GM23248 (cell line): ENCODE data around the gene RNU1-1. TPM values are rescaled to one million over a fixed set of nuclear protein-coding genes. Genes with fewer than 3 reads are reported as not detected.
A peak's percentile ranks its signal among the peaks of the same experiment; 100 is the strongest.
"Not testable (repeated sequence)": the region's sequence is repeated elsewhere in the genome, so short reads cannot be mapped to it uniquely, and the experiment has no call there.

Experiments
- DNase-seq: peaks from one replicate; pipeline ENCODE4 v3.0.0-alpha.2; 2015
- H2AFZ ChIP-seq: fragments of 200-600 bp; sonication (generic); 2 replicates; pipeline ENCODE4 v1.6.1; 2016; ENCODE audit warnings: antibody characterized with exemption
- H3F3A ChIP-seq: fragments of 200-600 bp; sonication (generic); 2 replicates; pipeline ENCODE4 v1.6.1; 2016; ENCODE audit warnings: mild to moderate bottlenecking, antibody characterized with exemption, mixed run types; ENCODE audit not compliant: insufficient read depth
- H3K27ac ChIP-seq: fragments of 200-600 bp; sonication (generic); 2 replicates; pipeline ENCODE4 v1.5.1; 2016; ENCODE audit warnings: mild to moderate bottlenecking
- H3K27me3 ChIP-seq: fragments of 200-600 bp; sonication (generic); replicated peaks from 2 replicates; pipeline ENCODE4 v1.6.1; 2016; ENCODE audit warnings: mild to moderate bottlenecking; ENCODE audit not compliant: insufficient read depth
- H3K36me3 ChIP-seq: fragments of 200-600 bp; sonication (generic); 2 replicates; pipeline ENCODE4 v1.6.1; 2016; ENCODE audit warnings: low read depth, mild to moderate bottlenecking
- H3K4me1 ChIP-seq: fragments of 200-600 bp; sonication (generic); 2 replicates; pipeline ENCODE4 v1.6.1; 2016; ENCODE audit warnings: mild to moderate bottlenecking; ENCODE audit not compliant: insufficient read depth
- H3K4me2 ChIP-seq: fragments of 200-600 bp; sonication (generic); one replicate; pipeline ENCODE4 v1.6.1; 2016; ENCODE audit warnings: mild to moderate bottlenecking; ENCODE audit not compliant: unreplicated experiment
- H3K4me3 ChIP-seq: fragments of 200-600 bp; sonication (generic); 2 replicates; pipeline ENCODE4 v1.5.1; 2016; ENCODE audit warnings: mild to moderate bottlenecking
- H3K79me2 ChIP-seq: fragments of 200-600 bp; sonication (generic); 2 replicates; pipeline ENCODE4 v1.6.1; 2016; ENCODE audit warnings: mild to moderate bottlenecking; ENCODE audit not compliant: insufficient read depth
- H3K9ac ChIP-seq: fragments of 200-600 bp; sonication (generic); 2 replicates; pipeline ENCODE4 v1.6.1; 2016; ENCODE audit warnings: mild to moderate bottlenecking
- H3K9me2 ChIP-seq: fragments of 200-600 bp; sonication (generic); 2 replicates; pipeline ENCODE4 v1.6.1; 2016; ENCODE audit warnings: mixed run types, mild to moderate bottlenecking, moderate library complexity; ENCODE audit not compliant: insufficient read depth
- H3K9me3 ChIP-seq: fragments of 200-600 bp; sonication (generic); one replicate; pipeline ENCODE4 v1.6.1; 2017; ENCODE audit warnings: low read depth
- H4K20me1 ChIP-seq: fragments of 200-600 bp; sonication (generic); 2 replicates; pipeline ENCODE4 v1.6.0; 2016; ENCODE audit not compliant: insufficient read depth
- WGBS, 2 experiments: methylation state at CpG; one replicate each; pipeline ENCODE4 v1.1.6; 2015 to 2017; ENCODE audit warnings: low lambda C conversion rate in 2 of 2, low coverage in 1 of 2; ENCODE audit errors: missing lambda C conversion rate in 2 of 2; 5-methylcytosine and 5-hydroxymethylcytosine counted together
- in situ Hi-C: fragments of 300-500 bp; cut with MboI; formaldehyde crosslinking; loops from 2 replicates; pipeline ENCODE4 v1.15.0; 2020
- polyA plus RNA-seq: library from polyadenylated mRNA; unstranded; fragments of >200 nt; fragmentation: Nextera tagmentation; extraction: Ambion mirVana; gene quantifications from 2 replicates; pipeline ENCODE4 v1.2.1, GENCODE V29; 2016
- total RNA-seq: library from RNA; depleted of rRNA; stranded (reverse); fragments of >200 nt; shearing (Covaris generic); gene quantifications from 2 replicates; pipeline ENCODE4 v1.2.3, GENCODE V29; 2014; rRNA removed

The RNU1-1 gene
- total RNA-seq = under 0.01 TPM in 1 of 2 replicates, not detected in the other
- not detected in 2 replicates for polyA plus RNA-seq

DNA sequence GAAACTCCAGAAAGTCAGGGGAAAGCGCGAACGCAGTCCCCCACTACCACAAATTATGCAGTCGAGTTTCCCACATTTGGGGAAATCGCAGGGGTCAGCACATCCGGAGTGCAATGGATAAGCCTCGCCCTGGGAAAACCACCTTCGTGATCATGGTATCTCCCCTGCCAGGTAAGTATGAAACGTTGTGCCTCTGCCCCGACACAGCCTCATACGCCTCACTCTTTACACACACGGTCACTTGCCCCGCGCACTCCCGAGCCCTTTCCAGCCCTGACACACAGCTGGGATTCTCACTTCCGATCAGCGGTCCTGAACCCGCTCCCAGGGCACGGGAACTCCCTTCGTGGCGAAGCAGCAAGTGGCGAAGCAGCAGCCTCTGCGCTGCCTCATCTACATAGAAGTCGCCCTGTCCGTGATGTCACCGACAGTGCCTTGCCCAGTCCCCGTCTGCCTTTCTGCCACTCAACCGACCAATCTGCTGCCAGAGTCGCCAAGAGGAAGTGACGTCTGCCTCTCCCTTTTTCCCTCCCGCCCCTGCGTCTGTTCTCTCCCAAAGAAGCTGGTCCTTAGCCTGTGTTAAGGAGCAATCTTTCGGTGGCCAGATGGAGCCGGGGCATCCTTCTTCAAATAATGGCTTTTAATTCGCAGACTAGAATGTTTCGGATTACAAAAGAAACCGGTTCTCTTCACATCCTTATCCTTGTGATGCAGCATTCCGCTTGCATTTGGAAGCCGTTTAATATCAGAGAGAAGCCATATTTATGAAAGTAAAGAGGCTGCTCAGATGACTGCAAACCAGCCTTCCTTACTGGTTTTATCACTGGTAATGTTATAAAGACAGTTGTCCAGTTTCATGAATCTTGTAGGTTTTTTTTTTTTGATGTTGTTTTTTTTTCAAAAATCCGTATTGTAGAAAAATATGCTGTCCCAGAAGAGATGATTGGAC lies at the start of gene RNU1-1:
TSS of gene RNU1-1 (minus strand) at position 179 of the 949 bp plus-strand sequence.
- peak within 1 kb of the TSS; percentile 85 for H3K9ac ChIP-seq
- H3K27ac ChIP-seq = peak within 1 kb of the TSS; percentile 92
- H4K20me1 ChIP-seq, H3K9me2 ChIP-seq, in situ Hi-C loops, H3K79me2 ChIP-seq, H3K4me1 ChIP-seq, H3K36me3 ChIP-seq, H3K27me3 ChIP-seq, H3K9me3 ChIP-seq: not testable (repeated sequence)
- peak within 1 kb of the TSS; percentile 73 for H2AFZ ChIP-seq
- 1 to 2% methylated on average over 28 to 35 of the region's 40 CpGs for WGBS, 2 experiments
- peak within 1 kb of the TSS; percentile 63 for H3K4me3 ChIP-seq
- peaks cover 10% of the 10 kb centered on the region for H3F3A ChIP-seq
- DNase-seq = peak; percentile 52
- peak within 1 kb of the TSS; percentile 13 for H3K4me2 ChIP-seq

- H3K9me2 ChIP-seq, H3K79me2 ChIP-seq, H3K4me1 ChIP-seq, H3K4me2 ChIP-seq, H3K4me3 ChIP-seq, H3K9ac ChIP-seq, H3K27ac ChIP-seq, DNase-seq, in situ Hi-C loops, H3K9me3 ChIP-seq, H3K27me3 ChIP-seq, H2AFZ ChIP-seq, H4K20me1 ChIP-seq, H3K36me3 ChIP-seq, H3F3A ChIP-seq: not testable (repeated sequence)
- WGBS, 2 experiments = 44 to 71% methylated on average over 3 to 4 of the region's 4 CpGs
Observed at GRCh38 chr1:16561035-16561434, 47.0 kb upstream of the RNU1-1 start.

GRCh38 chr1:16560498-16560897 lies 46.4 kb upstream of the RNU1-1 start:
- H4K20me1 ChIP-seq, H3K79me2 ChIP-seq, H2AFZ ChIP-seq, H3K9ac ChIP-seq, DNase-seq, in situ Hi-C loops, H3K27me3 ChIP-seq, H3K4me2 ChIP-seq, H3K9me2 ChIP-seq, H3K4me1 ChIP-seq, H3K9me3 ChIP-seq, H3K4me3 ChIP-seq, H3F3A ChIP-seq, H3K36me3 ChIP-seq, H3K27ac ChIP-seq: not testable (repeated sequence)
- 30 to 40% methylated on average over 5 to 6 of the region's 6 CpGs for WGBS, 2 experiments

DNA sequence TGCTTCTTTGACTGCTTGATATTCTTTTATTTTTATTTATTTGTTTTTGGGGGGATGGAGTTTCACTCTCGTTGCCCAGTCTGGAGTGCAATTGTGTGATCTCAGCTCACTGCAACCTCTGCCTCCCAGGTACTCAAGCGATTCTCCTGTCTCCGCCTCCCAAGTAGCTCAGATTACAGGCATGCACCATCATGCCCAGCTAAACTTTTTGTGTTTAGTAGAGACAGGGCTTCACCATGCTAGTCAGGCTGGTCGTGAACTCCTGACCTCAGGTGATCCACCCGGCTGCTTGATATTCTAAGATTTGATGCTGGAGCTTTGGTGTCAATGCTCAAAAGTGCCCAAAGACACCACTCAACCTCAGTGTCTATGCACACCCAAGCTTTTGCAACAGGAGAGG lies 45.6 kb upstream of the RNU1-1 start:
- H3K9ac ChIP-seq, H3K4me3 ChIP-seq, H3K4me2 ChIP-seq, H3K36me3 ChIP-seq, H3K4me1 ChIP-seq, H3K27me3 ChIP-seq, H3K27ac ChIP-seq, H3K9me2 ChIP-seq, H3K9me3 ChIP-seq, in situ Hi-C loops, H2AFZ ChIP-seq, H4K20me1 ChIP-seq, H3F3A ChIP-seq, H3K79me2 ChIP-seq, DNase-seq: not testable (repeated sequence)
- WGBS, 2 experiments = no CpG with 5 or more reads among the region's 5 CpGs

- H3K27me3 ChIP-seq, H3F3A ChIP-seq, H3K4me3 ChIP-seq, H3K9ac ChIP-seq, H3K9me2 ChIP-seq, H3K27ac ChIP-seq, H3K4me1 ChIP-seq, H2AFZ ChIP-seq, H3K36me3 ChIP-seq, H3K79me2 ChIP-seq, in situ Hi-C loops, H3K4me2 ChIP-seq, DNase-seq, H4K20me1 ChIP-seq, H3K9me3 ChIP-seq: not testable (repeated sequence)
- WGBS, 2 experiments = 79 to 89% methylated on average over 3 of the region's 3 CpGs
Observed at GRCh38 chr1:16557034-16557433, 42.9 kb upstream of the RNU1-1 start.

DNA sequence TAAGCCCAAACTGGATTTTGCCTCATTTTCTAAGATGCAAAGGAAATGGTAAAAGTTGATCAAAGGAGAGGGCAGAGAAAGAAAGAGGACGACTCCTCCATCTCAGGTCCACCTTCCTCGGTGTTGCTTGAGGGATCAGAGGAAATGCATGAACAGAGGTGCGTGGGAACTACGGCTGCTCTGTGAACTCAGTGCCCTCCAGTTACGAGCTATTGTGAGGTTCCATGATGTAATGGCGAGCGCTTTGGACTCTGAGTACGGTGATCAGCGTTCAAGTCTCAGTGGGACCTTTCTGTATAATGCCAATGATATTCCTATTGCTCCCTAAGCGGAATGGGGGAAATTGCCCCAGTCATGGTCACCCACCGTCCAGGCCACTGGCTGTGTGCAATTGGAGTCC lies 39.2 kb upstream of the RNU1-1 start:
- H3K9me2 ChIP-seq, H3K9ac ChIP-seq, DNase-seq, H3K4me2 ChIP-seq, H3K4me1 ChIP-seq, H3K27ac ChIP-seq, H3K79me2 ChIP-seq, H4K20me1 ChIP-seq, H2AFZ ChIP-seq, H3K36me3 ChIP-seq, in situ Hi-C loops, H3K27me3 ChIP-seq, H3F3A ChIP-seq, H3K9me3 ChIP-seq, H3K4me3 ChIP-seq: not testable (repeated sequence)
- WGBS, 2 experiments = 69 to 76% methylated on average over 9 to 10 of the region's 11 CpGs

GRCh38 chr1:16550212-16550918 lies 36.3 kb upstream of the RNU1-1 start:
- H3F3A ChIP-seq, H3K27me3 ChIP-seq, H2AFZ ChIP-seq, H3K9me3 ChIP-seq, H3K9ac ChIP-seq, H3K4me2 ChIP-seq, H3K4me1 ChIP-seq, H3K4me3 ChIP-seq, DNase-seq, H4K20me1 ChIP-seq, H3K27ac ChIP-seq, H3K36me3 ChIP-seq, H3K9me2 ChIP-seq, H3K79me2 ChIP-seq, in situ Hi-C loops: not testable (repeated sequence)
- WGBS, 2 experiments = 0 to 6% methylated on average over 1 of the region's 1 CpG
